WTC11 (cell line): ENCODE results near the gene ECD. TPM values are rescaled to one million over a fixed set of nuclear protein-coding genes. Genes with fewer than 3 reads are reported as not detected.
A peak's percentile ranks its signal among the peaks of the same experiment; 100 is the strongest.

Source experiments
- ATAC-seq: fragments of 200-7000 bp; cut with Tn5 transposase; 2 replicates; pipeline ENCODE4 v1.10.0; 2021; ENCODE audit warnings: mild to moderate bottlenecking, moderate library complexity
- CTCF ChIA-PET: fragments of 300-600 bp; sonication (Branson Sonifier 250); formaldehyde crosslinking; loops from one replicate; lab custom pipeline; 2021; ENCODE audit warnings: antibody characterized with exemption; lab: Charles Lee
- POLR2A ChIA-PET: fragments of 350-600 bp; sonication (Branson Sonifier 250); formaldehyde crosslinking; loops from one replicate; lab custom pipeline; 2021; ENCODE audit warnings: antibody characterized with exemption; lab: Charles Lee
- DNase-seq: peaks from one replicate; pipeline ENCODE4 v3.0.0; 2021; ENCODE audit warnings: low spot score
- H3K27ac Mint-ChIP-seq: 2 replicates; pipeline ENCODE4 v1.8.0; 2021; ENCODE audit warnings: mixed read lengths
- H3K27me3 Mint-ChIP-seq: 2 replicates; pipeline ENCODE4 v1.8.0; 2021; ENCODE audit warnings: low read depth, mild to moderate bottlenecking, moderate library complexity, mixed read lengths
- H3K36me3 Mint-ChIP-seq: 2 replicates; pipeline ENCODE4 v1.8.0; 2021; ENCODE audit warnings: mixed read lengths
- H3K4me1 Mint-ChIP-seq: 2 replicates; pipeline ENCODE4 v1.8.0; 2022; ENCODE audit warnings: mixed read lengths
- H3K4me3 Mint-ChIP-seq: 2 replicates; pipeline ENCODE4 v1.8.0; 2021; ENCODE audit warnings: mild to moderate bottlenecking, moderate library complexity, mixed read lengths
- H3K9me3 Mint-ChIP-seq: 2 replicates; pipeline ENCODE4 v1.8.0; 2021; ENCODE audit warnings: mixed read lengths
- ATF2 ChIP-seq: sonication (generic); formaldehyde crosslinking; IDR thresholded peaks from 2 replicates; pipeline ENCODE4 v1.8.1; 2022; ENCODE audit warnings: low read depth, missing genetic modification reagents, borderline replicate concordance
- E2F1 ChIP-seq: sonication (generic); formaldehyde crosslinking; IDR thresholded peaks from 2 replicates; pipeline ENCODE4 v1.8.0; 2022; ENCODE audit warnings: mild to moderate bottlenecking, missing genetic modification reagents
- FOXJ3 ChIP-seq: sonication (generic); formaldehyde crosslinking; IDR thresholded peaks from 2 replicates; pipeline ENCODE4 v1.9.0; 2021; ENCODE audit warnings: missing genetic modification reagents, mild to moderate bottlenecking, borderline replicate concordance
- FOXP4 ChIP-seq: sonication (generic); formaldehyde crosslinking; IDR thresholded peaks from 2 replicates; pipeline ENCODE4 v1.8.0; 2022; ENCODE audit warnings: mild to moderate bottlenecking, missing genetic modification reagents
- GABPB1 ChIP-seq: sonication (generic); formaldehyde crosslinking; IDR thresholded peaks from 2 replicates; pipeline ENCODE4 v1.8.1; 2023; ENCODE audit warnings: mild to moderate bottlenecking, missing genetic modification reagents
- GRHL2 ChIP-seq: fragments of 250-450 bp; sonication (Bioruptor Pico); IDR thresholded peaks from 2 replicates; pipeline ENCODE4 v1.8.0; 2022; ENCODE audit warnings: mild to moderate bottlenecking, moderate library complexity; ENCODE audit not compliant: insufficient replicate concordance, severe bottlenecking
- MYBL2 ChIP-seq: sonication (generic); formaldehyde crosslinking; IDR thresholded peaks from 2 replicates; pipeline ENCODE4 v1.8.1; 2023; ENCODE audit warnings: mild to moderate bottlenecking, moderate library complexity, missing genetic modification reagents
- NFATC4 ChIP-seq: fragments of 250-450 bp; sonication (Bioruptor Pico); IDR thresholded peaks from 2 replicates; pipeline ENCODE4 v1.9.0; 2021; ENCODE audit warnings: mild to moderate bottlenecking
- NFE2L1 ChIP-seq: sonication (generic); formaldehyde crosslinking; IDR thresholded peaks from 2 replicates; pipeline ENCODE4 v1.8.1; 2023; ENCODE audit warnings: missing genetic modification reagents
- OVOL2 ChIP-seq: fragments of 250-450 bp; sonication (Bioruptor Pico); IDR thresholded peaks from 2 replicates; pipeline ENCODE4 v1.9.0; 2021; ENCODE audit warnings: mild to moderate bottlenecking, borderline replicate concordance
- RORB ChIP-seq: fragments of 250-450 bp; sonication (Bioruptor Pico); IDR thresholded peaks from 2 replicates; pipeline ENCODE4 v1.9.0; 2021; ENCODE audit warnings: mild to moderate bottlenecking
- SP1 ChIP-seq: sonication (generic); formaldehyde crosslinking; conservative IDR thresholded peaks from 2 replicates; pipeline ENCODE4 v1.8.1; 2022; ENCODE audit warnings: missing genetic modification reagents
- ZNF121 ChIP-seq: sonication (generic); formaldehyde crosslinking; IDR thresholded peaks from 2 replicates; pipeline ENCODE4 v1.8.0; 2023; ENCODE audit warnings: missing genetic modification reagents
- ZNF219 ChIP-seq: sonication (generic); formaldehyde crosslinking; IDR thresholded peaks from 2 replicates; pipeline ENCODE4 v1.8.0; 2023; ENCODE audit warnings: missing genetic modification reagents, mild to moderate bottlenecking, borderline replicate concordance
- total RNA-seq: library from RNA; stranded (reverse); gene quantifications from 3 replicates; pipeline ENCODE4 v1.2.3, GENCODE V29; 2021
- TF ChIP-seq, protein P1 (sequence below): fragments of 200-600 bp; IDR thresholded peaks from 2 replicates; pipeline ENCODE4 v1.8.0; 2022; ENCODE audit warnings: antibody characterized with exemption
- TF ChIP-seq, protein P2 (sequence below): sonication (generic); formaldehyde crosslinking; IDR thresholded peaks from 2 replicates; pipeline ENCODE4 v1.8.1; 2023; ENCODE audit warnings: mild to moderate bottlenecking, moderate library complexity, missing genetic modification reagents
- TF ChIP-seq, protein P3 (sequence below): sonication (generic); formaldehyde crosslinking; IDR thresholded peaks from 2 replicates; pipeline ENCODE4 v1.8.1; 2023; ENCODE audit warnings: mild to moderate bottlenecking, missing genetic modification reagents
- TF ChIP-seq, protein P4 (sequence below): fragments of 250-450 bp; sonication (Bioruptor Pico); IDR thresholded peaks from 2 replicates; pipeline ENCODE4 v1.9.0; 2021; ENCODE audit warnings: moderate library complexity, mild to moderate bottlenecking, inconsistent platforms, borderline replicate concordance
- TF ChIP-seq, protein P5 (sequence below): sonication (generic); formaldehyde crosslinking; IDR thresholded peaks from 2 replicates; pipeline ENCODE4 v1.8.1; 2022; ENCODE audit warnings: mild to moderate bottlenecking, moderate library complexity, missing genetic modification reagents
- TF ChIP-seq, protein P6 (sequence below): sonication (generic); formaldehyde crosslinking; IDR thresholded peaks from 2 replicates; pipeline ENCODE4 v1.8.1; 2023; ENCODE audit warnings: mild to moderate bottlenecking, missing genetic modification reagents, moderate library complexity

ECD gene
- total RNA-seq, 1 experiment from 2014 or later: 38.2 TPM

- TF ChIP-seq, protein P1, sequence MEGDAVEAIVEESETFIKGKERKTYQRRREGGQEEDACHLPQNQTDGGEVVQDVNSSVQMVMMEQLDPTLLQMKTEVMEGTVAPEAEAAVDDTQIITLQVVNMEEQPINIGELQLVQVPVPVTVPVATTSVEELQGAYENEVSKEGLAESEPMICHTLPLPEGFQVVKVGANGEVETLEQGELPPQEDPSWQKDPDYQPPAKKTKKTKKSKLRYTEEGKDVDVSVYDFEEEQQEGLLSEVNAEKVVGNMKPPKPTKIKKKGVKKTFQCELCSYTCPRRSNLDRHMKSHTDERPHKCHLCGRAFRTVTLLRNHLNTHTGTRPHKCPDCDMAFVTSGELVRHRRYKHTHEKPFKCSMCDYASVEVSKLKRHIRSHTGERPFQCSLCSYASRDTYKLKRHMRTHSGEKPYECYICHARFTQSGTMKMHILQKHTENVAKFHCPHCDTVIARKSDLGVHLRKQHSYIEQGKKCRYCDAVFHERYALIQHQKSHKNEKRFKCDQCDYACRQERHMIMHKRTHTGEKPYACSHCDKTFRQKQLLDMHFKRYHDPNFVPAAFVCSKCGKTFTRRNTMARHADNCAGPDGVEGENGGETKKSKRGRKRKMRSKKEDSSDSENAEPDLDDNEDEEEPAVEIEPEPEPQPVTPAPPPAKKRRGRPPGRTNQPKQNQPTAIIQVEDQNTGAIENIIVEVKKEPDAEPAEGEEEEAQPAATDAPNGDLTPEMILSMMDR: no peak
- no peak for TF ChIP-seq E2F1 (CRISPR knock-in tag)
- TF ChIP-seq ATF2: no peak
- TF ChIP-seq NFE2L1 (CRISPR knock-in tag): no peak
- TF ChIP-seq, protein P2, sequence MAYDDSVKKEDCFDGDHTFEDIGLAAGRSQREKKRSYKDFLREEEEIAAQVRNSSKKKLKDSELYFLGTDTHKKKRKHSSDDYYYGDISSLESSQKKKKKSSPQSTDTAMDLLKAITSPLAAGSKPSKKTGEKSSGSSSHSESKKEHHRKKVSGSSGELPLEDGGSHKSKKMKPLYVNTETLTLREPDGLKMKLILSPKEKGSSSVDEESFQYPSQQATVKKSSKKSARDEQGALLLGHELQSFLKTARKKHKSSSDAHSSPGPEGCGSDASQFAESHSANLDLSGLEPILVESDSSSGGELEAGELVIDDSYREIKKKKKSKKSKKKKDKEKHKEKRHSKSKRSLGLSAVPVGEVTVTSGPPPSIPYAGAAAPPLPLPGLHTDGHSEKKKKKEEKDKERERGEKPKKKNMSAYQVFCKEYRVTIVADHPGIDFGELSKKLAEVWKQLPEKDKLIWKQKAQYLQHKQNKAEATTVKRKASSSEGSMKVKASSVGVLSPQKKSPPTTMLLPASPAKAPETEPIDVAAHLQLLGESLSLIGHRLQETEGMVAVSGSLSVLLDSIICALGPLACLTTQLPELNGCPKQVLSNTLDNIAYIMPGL (CRISPR knock-in tag): no peak
Measured at GRCh38 chr10:73172867-73173266, 5.1 kb upstream of the ECD start (continued).

DNA sequence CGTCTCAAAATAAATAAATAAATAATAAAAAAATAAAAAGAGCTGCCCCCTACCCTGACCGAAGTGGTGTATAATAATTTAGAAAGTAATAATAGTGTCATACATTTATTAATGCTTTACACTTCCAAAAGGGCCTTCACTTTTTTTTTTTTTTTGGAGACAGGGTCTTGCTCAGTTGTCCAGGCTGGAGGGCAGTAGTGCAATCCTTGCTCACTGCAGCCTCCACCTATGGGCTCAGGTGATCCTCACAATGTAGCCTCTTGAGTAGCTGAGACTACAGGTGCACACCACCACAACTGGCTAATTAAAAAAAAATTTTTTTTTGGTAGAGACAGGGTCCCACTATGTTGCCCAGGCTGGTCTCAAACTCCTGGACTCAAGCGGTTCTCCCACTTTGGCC lies 1.5 kb upstream of the ECD start:
- DNase-seq: no peak
- no peak for ATAC-seq
- H3K9me3 Mint-ChIP-seq: no peaks in the 10 kb centered on the region
- peaks cover 14% of the 10 kb centered on the region for H3K4me1 Mint-ChIP-seq
- no peak overlapping the region for H3K27ac Mint-ChIP-seq
- peaks cover 2% of the 10 kb centered on the region; the same call in 1 of the 2 replicates for H3K36me3 Mint-ChIP-seq
- peak overlapping the region; percentile 100 for H3K4me3 Mint-ChIP-seq
- ChIA-PET CTCF (interaction anchor here (1.4 to 1.7 kb wide), 2 partner anchors 11 to 335 kb away, joined by 3 to 5 read pairs; no protein-coding TSS in a partner anchor), POLR2A (interaction anchor here (1.1 kb wide), 1 partner anchor 74 kb away, joined by 3 read pairs; no protein-coding TSS in a partner anchor)
- H3K27me3 Mint-ChIP-seq: no peaks in the 10 kb centered on the region; the same call in 1 of the 2 replicates
- TF ChIP-seq FOXP4 (no peak), GABPB1 (no peak), SP1 (no peak), ZNF121 (CRISPR knock-in tag) (peak; percentile 81), FOXJ3 (CRISPR knock-in tag) (no peak), ZNF219 (no peak), RORB (CRISPR knock-in tag) (no peak)

- POLR2A ChIA-PET: interaction anchor here (1.1 to 1.2 kb wide), 3 partner anchors 73 to 84 kb away, joined by 3 read pairs; partner anchors contain the start of genes DNAJC9 and MRPS16
- H3K36me3 Mint-ChIP-seq: peaks cover 5% of the 10 kb centered on the region; the same call in 1 of the 2 replicates
- CTCF ChIA-PET: interaction anchor here (0.8 to 1.4 kb wide), 4 partner anchors 72 to 334 kb away, joined by 3 to 5 read pairs (median 4); partner anchors contain the start of gene DNAJC9
- DNase-seq: no peak
- H3K9me3 Mint-ChIP-seq: no peaks in the 10 kb centered on the region
- H3K27me3 Mint-ChIP-seq: no peaks in the 10 kb centered on the region; the same call in 1 of the 2 replicates
- no peak for ATAC-seq
- peaks cover 14% of the 10 kb centered on the region for H3K4me1 Mint-ChIP-seq
- peak overlapping the region; percentile 98 for H3K27ac Mint-ChIP-seq
- peak overlapping the region; percentile 100 for H3K4me3 Mint-ChIP-seq
- TF ChIP-seq, protein P3, sequence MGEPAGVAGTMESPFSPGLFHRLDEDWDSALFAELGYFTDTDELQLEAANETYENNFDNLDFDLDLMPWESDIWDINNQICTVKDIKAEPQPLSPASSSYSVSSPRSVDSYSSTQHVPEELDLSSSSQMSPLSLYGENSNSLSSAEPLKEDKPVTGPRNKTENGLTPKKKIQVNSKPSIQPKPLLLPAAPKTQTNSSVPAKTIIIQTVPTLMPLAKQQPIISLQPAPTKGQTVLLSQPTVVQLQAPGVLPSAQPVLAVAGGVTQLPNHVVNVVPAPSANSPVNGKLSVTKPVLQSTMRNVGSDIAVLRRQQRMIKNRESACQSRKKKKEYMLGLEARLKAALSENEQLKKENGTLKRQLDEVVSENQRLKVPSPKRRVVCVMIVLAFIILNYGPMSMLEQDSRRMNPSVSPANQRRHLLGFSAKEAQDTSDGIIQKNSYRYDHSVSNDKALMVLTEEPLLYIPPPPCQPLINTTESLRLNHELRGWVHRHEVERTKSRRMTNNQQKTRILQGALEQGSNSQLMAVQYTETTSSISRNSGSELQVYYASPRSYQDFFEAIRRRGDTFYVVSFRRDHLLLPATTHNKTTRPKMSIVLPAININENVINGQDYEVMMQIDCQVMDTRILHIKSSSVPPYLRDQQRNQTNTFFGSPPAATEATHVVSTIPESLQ (CRISPR knock-in tag): no peak
- TF ChIP-seq ZNF219: no peak
- no peak for TF ChIP-seq OVOL2 (CRISPR knock-in tag)
- TF ChIP-seq, protein P4, sequence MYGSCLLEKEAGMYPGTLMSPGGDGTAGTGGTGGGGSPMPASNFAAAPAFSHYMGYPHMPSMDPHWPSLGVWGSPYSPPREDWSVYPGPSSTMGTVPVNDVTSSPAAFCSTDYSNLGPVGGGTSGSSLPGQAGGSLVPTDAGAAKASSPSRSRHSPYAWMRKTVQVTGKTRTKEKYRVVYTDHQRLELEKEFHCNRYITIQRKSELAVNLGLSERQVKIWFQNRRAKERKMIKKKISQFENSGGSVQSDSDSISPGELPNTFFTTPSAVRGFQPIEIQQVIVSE (CRISPR knock-in tag): no peak
- TF ChIP-seq MYBL2: no peak
- TF ChIP-seq, protein P5, sequence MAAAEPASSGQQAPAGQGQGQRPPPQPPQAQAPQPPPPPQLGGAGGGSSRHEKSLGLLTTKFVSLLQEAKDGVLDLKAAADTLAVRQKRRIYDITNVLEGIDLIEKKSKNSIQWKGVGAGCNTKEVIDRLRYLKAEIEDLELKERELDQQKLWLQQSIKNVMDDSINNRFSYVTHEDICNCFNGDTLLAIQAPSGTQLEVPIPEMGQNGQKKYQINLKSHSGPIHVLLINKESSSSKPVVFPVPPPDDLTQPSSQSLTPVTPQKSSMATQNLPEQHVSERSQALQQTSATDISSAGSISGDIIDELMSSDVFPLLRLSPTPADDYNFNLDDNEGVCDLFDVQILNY: no peak
- TF ChIP-seq, protein P6, sequence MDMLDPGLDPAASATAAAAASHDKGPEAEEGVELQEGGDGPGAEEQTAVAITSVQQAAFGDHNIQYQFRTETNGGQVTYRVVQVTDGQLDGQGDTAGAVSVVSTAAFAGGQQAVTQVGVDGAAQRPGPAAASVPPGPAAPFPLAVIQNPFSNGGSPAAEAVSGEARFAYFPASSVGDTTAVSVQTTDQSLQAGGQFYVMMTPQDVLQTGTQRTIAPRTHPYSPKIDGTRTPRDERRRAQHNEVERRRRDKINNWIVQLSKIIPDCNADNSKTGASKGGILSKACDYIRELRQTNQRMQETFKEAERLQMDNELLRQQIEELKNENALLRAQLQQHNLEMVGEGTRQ: no peak
- TF ChIP-seq GRHL2 (CRISPR knock-in tag): no peak
- TF ChIP-seq NFATC4 (CRISPR knock-in tag): no peak
- TF ChIP-seq NFE2L1 (CRISPR knock-in tag): no peak
Measured at GRCh38 chr10:73168465-73168803, 626 bp upstream of the ECD start.
